Epidermal melanocyte (primary cell): Measurements from ENCODE around the gene MCAM.

Source experiments
- DNase-seq: peaks from one replicate; pipeline ENCODE4 v3.0.0; 2011; ENCODE audit warnings: low spot score; ENCODE audit not compliant: insufficient read length

MCAM gene, protein sequence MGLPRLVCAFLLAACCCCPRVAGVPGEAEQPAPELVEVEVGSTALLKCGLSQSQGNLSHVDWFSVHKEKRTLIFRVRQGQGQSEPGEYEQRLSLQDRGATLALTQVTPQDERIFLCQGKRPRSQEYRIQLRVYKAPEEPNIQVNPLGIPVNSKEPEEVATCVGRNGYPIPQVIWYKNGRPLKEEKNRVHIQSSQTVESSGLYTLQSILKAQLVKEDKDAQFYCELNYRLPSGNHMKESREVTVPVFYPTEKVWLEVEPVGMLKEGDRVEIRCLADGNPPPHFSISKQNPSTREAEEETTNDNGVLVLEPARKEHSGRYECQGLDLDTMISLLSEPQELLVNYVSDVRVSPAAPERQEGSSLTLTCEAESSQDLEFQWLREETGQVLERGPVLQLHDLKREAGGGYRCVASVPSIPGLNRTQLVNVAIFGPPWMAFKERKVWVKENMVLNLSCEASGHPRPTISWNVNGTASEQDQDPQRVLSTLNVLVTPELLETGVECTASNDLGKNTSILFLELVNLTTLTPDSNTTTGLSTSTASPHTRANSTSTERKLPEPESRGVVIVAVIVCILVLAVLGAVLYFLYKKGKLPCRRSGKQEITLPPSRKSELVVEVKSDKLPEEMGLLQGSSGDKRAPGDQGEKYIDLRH

DNA sequence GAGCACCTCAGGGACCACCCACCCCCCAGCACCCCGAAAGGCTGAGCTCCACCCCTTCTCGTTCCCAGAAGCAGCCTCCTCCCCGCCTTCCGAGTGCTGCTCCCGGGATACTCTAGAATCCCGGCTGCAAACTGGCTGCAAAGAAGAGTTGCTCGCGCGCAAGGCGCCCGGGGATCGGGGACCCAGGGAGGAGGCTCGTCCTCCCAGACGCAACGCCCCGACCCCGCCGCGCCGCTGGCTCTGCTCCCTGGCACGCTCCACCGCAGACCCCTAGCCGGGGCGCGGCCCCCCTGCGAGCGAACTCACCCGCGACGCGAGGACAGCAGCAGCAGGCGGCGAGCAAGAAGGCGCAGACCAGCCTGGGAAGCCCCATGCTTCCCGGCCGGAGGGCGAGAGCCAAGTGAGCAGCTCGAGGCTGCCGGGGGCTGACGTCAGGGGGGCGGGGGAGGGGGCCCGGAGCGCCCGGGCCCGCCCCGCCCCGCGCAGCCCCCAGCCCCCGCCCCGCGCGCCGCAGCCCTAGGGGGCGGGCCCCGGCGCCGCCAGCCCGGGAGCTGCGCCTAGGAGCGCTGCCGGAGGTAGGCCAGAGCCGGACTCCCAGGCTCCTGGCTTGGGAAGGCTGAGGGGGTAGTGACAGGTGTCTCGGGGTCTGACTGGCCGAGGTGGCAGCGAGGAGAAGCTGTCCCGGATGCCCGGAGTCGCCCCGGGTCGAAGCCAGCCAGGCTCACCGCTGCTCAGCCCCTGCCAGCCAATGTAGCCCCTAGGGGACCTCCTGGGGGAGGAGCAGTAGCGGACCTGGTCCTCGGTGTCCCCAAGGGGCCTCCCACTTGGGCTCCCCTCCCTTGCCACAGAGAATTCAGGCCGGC is at the start of gene MCAM:
TSS of gene MCAM (minus strand) at position 402 of the 863 bp plus-strand sequence. CDS start at position 373, 29 bp downstream.
- no peak for DNase-seq

DNA sequence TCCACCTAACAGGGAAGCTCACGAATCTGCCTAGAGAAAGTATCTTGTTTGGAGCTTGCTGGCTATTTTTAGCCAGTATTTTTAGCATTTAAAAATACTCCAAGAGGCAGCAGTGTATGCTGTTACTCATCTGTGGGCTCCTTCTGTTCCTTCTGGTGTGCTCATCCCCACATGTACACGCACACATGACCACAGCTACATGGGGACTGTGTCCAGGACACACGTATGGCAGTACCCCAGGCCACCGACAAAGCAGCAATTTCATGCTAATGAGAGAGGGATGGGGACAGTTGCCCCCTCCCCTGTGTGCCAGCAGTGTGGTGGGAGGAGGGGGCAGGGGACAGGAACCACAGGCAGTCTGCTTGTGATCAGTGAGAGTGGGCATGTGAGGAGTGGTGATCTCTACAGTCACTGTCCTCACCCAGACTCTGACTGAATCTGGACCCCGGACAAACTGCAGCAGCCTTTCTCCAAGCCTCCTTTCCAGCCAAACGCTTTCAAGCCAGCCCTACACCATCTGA is 48.2 kb upstream of the MCAM start:
- no peak for DNase-seq

DNA sequence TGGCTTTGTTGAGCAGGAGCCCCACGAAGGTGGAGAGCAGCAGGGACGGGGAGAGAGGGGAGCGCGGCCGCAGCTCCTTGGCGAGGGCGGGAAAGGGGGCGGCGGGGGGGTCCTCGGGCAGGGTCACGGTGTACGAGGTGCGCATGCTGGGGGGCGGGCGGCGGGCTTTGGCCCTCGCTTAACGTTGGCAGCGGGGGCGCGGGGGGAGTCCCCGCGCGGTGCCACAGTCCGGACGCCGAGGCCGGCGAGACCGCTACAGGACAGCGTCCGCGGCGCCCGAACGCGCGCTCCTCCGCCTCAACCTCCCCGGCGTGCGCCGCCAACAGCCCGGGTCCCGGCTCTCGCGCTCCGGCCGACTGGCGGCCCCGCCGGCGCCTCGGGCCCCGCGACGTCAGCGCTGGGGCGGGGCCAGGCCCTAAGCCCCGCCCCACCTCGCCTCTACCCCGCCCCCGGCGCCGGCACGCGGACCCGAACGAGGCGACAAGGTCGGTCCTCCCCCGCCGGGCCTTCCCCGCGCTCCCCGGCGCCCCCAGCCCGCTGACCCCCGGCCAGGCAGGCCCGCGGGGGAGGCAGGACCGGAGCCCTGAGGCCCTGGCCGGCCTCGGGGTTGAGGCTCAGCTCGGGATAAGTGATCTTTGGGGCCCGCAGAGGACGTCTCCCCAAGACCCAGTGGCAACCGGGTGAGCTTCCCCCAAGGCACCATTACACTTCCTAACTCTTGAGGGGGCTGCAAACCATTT is 47.1 kb upstream of the MCAM start:
- DNase-seq: peak; percentile 50

DNA sequence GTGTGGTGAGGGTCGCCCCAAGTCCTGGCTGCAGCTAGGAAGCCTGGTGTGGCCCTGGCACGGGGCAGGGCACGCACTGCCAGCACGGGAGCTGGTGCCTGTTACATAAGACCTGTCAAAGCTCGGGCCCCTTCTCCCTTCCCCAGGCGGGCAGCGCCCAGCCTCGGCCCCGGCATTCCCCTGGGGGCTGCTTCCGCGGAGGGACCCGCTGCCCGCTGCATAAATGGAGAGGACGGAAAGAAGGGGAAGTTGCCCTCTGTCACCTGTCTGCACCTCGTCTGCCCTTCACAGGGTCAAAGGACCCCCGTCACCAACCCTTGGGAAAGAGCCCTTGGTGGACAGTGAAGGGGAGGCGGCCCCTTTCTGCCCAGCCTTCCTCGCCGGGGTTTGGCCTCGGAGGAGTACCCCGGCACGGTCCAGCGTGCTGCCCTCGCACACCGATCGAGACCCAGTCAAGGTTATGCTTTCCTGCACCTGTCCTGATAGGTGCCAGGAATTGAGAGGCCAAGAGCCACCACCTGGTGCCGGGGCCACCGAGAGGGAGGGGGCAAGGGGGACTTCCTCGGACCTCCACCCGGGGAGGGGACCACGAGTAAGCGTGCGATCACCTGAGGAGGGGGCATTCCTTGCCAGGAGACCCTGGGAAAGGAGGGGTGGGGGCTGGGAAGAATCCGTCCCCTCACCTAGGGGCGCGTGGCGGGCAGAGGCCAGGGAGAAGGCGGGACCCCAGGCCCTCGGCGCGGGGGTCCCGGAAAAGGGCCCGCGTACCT is 46.3 kb upstream of the MCAM start:
- DNase-seq: no peak

DNA sequence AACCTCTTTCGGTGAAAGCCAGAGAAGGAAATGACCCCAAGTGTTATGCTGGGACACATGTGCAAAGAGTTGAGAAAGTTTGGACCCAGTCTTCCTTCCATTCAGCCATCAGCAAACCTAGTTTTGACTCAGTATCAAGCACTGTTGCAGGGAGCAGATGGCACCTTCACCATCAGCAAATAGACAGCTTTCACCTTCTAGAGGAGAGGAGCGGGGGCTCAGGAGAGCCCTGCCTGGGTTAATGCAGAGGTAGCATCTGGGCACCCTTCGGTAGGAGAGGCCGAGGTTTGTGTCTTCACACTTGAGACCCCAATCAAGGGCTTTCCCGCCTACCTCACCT is 45.8 kb upstream of the MCAM start:
- no peak for DNase-seq

DNA sequence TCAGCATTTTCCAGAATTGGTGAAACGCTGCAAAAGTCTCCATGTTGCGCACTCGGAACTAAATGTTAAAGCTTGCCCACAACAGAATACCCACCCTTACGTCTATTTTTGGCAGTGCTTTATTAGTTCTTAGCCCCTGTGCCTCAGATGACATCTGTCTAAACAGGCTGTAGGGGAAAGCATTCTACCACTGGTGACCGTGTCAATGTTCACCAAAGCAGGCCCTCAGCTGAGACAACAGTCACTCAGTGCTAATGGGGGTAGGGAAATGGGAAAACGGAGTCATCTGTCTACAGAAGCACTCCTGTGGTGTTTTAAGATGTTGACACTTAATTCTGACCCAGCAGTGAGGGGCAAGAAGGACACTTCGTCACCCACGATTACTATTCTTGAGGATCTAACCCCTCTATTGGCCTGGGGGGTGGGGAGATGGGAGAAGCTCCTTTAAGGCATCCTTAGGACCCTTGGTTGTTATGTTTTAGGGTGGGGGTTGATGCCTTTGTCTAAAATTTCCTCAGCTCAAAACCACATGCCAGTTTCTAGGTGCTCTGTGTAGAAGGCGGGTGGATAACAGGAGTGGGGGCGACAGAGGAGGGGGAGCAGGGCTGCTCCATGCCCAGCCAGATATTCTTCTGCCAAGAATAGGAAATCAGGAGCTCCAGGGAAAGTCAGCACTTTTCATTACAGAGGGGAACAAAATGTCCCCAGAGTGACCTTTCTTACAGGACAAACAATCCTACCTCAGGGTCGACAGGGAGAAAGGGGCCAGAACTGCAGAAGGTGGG is 45.2 kb upstream of the MCAM start:
- no peak for DNase-seq

DNA sequence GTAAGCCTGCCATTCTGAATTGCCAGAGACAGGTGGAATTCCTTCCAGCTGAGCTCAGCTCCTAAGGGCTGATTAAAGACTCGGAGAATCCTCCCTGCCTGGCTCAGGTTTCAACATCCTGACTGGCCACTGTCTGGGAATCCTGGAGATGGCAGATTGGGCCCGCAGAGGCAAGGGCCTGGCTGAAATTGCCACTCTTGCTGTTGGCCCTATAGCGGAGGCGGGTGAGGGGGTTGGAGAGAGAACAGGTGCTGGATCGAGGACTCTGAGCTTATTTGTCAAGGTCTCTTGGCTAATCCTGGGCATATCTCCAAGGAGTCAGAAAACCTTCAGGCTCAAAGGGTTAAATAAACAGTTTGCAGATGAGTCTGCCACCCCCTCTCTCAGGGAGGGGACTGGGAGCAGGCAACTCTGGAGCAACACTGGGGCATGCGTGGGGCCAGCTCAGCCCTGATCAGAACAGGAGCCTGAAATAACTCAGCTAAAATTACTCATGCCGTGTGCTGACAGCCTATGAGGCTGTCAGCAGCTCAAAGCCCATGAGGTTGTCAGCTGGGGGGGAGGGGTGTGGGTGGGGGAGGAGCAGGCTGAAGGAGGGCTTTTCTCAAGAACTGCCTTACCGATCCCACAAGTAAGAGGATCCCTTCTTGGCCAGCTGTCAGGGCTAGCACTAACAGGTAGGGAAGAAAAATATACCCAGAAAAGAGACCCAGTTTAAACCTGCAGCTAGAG is 44.3 kb upstream of the MCAM start:
- no peak for DNase-seq

DNA sequence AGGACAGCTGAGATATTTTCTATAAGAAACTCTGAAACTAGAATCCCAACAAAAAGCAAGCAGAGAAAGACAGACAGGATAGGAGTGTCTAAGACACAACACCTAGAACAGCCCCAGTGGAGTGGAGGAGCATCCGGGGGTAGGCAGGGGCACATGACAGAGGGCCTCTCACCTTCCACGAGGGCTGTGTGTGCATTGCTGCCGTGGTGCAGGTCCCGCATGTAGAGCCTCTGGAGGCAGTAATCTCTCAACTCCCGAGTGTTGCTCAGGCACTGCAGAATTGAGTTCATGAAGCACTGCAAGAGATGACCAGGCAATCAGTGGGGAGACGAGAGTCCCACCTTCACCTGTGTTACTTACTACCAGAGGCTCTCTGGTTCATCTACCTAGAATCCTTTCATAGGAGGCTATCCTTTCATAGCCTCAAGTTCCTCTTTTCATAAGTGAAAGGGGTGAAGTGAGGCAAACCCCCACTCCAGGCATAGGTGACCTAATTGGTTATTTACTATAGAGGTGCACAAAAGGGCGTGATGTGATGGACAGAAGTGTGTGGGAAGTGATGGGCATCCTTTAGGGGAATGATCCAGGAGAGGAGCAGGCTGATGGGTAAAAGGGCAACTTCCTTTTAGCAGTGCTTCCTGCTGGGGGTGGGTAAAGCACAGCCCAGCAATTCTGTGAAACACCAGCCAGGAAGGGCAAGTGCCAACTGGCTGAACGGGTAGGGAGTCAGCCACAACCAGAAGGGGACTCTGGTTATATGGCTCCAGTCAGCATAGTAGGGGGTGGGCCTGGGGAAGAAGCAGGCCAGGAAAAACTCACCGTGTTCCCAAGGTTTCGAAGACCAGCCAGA is 42.7 kb upstream of the MCAM start:
- DNase-seq: no peak

DNA sequence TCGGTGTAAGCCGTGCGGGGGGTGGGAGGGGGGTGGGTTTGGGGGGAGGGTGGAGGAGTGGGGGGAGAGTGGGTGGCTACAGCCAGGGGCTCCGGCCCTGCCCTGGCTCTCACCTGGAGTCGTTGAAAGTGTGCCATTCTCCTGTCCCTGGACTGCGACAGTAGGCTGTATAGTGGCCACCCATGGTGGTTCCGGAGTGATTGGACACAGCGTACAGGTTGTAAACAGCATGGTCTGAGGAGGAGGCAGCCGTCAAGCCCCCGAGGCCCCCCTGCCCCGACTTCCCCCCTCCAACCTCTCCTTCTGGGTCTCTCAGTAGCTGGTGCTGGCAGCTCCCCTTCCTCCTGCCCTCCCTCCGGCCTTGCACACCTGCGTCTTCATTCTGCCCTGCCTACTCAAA is 40.1 kb upstream of the MCAM start:
- DNase-seq: no peak

DNA sequence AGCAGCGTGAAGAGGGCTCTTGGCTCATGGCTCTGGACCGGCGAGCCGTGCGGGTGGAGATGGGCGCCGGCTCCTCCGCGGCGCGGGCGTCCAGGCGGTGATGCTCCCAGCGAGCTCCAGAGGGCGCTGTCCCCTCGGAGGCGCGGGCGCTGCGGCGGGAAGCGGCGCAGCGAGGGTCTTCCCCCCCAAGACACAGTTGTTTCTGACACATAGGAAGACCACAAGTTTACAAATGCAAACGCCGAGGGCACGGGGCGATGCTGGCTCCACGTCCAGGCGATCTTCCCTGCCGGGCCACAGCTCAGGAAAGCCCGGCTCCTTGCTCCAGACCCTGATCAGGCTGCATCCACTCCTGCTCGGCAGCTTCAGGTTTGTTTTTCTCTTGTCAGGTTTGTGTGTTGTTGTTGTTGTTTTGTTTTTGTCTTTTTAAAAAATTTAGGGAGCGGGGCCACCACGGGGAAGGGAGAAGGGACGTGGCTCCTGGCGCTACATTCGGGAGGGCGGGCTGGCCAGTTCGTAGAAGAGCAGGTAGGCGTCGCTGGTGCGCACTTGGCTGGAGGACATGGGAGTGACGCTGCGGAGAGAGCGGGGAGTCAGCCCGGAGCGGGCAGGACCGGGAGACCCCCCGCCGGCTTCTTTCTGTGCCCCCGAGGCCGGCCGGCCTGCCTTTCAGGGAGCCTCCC is 39.6 kb upstream of the MCAM start:
- DNase-seq: peak; percentile 96

DNA sequence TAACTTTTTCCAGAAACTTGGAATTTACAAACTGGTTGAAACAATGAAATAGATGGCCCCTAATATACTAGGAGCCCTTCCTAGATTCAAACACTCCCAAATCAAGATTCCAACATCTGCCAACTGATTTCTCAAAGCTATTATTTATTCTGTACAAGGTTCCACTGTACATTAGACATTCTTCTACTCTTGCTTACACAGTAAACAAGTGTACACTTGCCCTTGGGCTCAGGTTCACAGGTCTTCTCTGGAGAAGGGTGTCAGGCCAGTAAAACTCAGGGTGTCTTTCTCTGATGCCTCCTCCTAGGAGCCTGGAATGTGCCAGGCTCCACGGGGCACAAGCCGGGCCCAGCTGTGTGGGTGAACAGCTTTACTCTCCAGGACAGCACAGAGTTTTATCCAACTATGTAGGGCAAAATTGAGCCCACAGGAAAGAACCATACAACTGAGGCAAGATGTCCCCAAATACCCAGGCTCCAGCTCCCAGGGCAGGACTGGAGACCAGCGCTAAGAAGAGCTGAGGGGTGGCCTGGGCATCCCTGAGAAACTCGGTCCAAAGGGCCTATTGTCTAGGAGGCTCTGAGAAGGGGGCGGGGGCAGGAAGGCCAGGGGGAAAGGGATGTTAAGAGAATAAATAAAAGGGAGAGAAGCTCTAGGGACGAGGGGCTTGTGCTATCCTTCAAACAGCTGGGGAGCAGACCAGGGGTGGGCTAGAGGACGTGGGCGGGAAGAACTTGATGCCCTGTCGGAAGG is 38.3 kb upstream of the MCAM start:
- no peak for DNase-seq

DNA sequence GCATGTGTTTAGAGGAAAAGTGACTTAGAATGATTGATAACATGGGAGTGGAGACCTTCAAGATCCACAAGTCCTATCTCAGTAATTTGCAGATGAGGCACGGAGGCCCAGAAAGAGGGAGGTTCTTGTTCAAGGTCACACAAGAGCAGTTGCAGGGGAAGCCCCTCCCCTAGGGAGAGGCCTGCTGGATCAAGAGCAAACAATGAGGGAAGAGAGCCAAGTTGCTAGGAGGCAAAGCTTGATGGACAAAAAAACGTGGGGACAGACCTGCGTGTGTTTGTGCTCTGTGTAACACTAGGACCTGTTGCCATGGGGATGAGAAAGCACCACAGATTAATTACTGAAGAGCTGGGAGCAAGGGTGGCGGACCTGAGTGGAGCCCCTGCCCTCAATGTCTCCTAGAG is 35.9 kb upstream of the MCAM start:
- peak; percentile 20 for DNase-seq

DNA sequence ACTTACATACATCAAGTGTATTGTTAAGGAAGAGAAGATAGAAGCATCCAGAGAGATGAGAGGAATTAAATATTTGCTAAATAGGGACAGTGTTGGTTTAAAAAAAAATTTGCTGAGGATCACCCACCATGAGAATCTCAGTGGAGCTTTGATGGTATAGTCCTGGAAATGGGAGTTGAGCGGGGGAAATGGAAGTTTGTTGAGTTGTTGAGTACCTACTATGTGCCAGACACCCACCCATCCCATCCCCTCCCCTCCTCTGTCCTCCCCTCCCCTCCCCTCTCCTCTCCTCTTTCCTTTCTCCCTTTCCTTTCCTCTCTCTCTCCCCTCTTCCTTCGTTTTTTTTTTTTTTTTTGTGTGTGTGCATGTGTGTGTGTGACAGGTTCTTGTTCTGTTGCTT is 34.3 kb upstream of the MCAM start:
- no peak for DNase-seq

DNA sequence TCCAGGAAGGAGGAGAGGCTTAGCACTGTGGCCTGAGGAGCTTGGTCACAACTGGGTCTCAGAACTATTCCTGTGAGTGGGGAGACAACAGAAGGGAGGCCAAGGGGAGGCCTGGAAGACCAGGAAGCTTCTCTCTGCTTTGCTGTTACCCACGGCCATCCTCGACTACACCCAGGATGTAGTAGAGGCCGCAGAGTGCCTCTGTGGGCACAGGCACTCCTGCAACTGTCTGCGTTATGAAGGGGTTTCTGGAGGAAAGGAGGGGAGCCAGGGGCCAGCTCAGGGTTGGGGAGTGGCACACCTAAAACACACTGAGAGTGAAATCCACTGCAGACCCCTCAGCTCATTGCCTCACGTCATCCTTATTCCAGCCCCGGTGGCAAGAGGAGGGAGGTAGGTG is 33.4 kb upstream of the MCAM start:
- DNase-seq: peak; percentile 5

DNA sequence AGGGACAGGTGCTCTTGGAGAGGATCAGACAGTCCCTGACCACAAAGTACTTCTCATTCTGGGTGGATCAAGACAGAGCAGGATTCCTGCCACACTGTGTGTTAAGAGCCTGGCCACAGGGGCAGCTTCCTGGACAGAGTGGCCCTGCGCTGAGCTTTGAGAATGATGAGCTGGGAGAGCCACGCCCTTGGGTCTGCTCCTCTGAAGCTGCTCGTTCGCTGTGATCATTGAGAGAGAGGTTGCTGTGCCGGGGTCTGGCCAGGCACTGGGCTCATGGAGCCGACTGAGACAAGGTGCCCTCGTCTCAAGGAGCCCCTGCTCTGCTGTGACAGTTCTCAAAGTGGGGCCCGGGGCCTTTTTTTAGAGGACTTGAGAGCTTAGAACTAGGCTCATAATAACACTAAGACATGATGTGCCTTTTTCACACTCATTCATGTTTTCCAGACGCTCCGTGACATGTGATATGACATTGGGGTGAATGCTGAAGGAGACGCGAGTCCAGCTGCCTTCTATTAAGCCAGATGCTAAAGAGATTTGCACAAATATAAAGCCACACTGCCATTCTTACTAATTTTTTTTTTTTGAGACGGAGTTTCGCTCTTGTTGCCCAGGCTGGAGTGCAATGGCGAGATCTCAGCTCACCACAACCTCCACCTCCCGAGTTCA is 31.1 kb upstream of the MCAM start:
- peak; percentile 15 for DNase-seq

DNA sequence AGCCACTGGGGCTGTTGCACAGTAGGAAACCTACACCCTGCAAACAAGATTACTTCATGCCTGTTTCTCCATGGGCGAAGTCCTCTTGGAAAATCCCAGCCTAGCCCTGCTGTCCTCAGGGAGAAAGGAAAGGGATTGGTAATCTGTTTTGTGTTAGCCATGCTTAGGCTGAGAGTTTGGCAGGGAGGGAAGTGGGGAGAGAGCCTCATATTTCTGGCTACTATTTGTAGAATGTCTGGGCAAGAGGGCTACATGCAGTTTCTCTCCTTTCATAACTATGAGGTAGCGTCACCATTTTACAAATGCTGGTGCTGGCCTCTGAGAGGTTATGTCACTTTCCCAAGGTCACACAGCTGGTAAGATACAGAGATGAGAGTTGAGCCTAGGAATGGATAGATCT is 30.3 kb upstream of the MCAM start:
- peak; percentile 41 for DNase-seq
